8988T (cell line): ENCODE results near the gene NCAPD3.
A peak's percentile ranks its signal among the peaks of the same experiment; 100 is the strongest.
"Not testable (repeated sequence)": the region's sequence is repeated elsewhere in the genome, so short reads cannot be mapped to it uniquely, and the experiment has no call there.

Experiments
- DNase-seq: peaks from one replicate; pipeline ENCODE4 v3.0.0; 2011

NCAPD3 gene

GRCh38 chr11:134223836-134224709, at the start of gene NCAPD3, which contains the start of gene VPS26B:
Gene NCAPD3, minus strand, starts transcription at chr11:134223967. Its CDS starts 41 bp downstream, at chr11:134223926.
Gene VPS26B, plus strand, starts transcription at chr11:134224671. Its CDS starts 452 bp downstream, at chr11:134225123.
- peak; percentile 95 for DNase-seq

- no peak for DNase-seq
Measured at GRCh38 chr11:134273317-134273712, 49.5 kb upstream of the NCAPD3 start.

- DNase-seq: no peak
Measured at GRCh38 chr11:134272381-134273316, 48.9 kb upstream of the NCAPD3 start.

GRCh38 chr11:134271978-134272377, 48.2 kb upstream of the NCAPD3 start:
- no peak for DNase-seq

GRCh38 chr11:134270250-134270714, 46.5 kb upstream of the NCAPD3 start:
- peak; percentile 86 for DNase-seq

GRCh38 chr11:134267966-134268365, 44.2 kb upstream of the NCAPD3 start:
- DNase-seq: no peak

GRCh38 chr11:134267461-134267860, 43.7 kb upstream of the NCAPD3 start:
- DNase-seq: no peak

- DNase-seq: no peak
Measured at GRCh38 chr11:134266841-134267251, 43.1 kb upstream of the NCAPD3 start.

- DNase-seq: no peak
Measured at GRCh38 chr11:134266440-134266839, 42.7 kb upstream of the NCAPD3 start.

- no peak for DNase-seq
Measured at GRCh38 chr11:134264966-134265764, 41.4 kb upstream of the NCAPD3 start.

- DNase-seq: peak; percentile 69
Measured at GRCh38 chr11:134261626-134262488, 38.1 kb upstream of the NCAPD3 start.

GRCh38 chr11:134260983-134261382, 37.2 kb upstream of the NCAPD3 start:
- DNase-seq: no peak

GRCh38 chr11:134260503-134260902, 36.7 kb upstream of the NCAPD3 start:
- DNase-seq: no peak

GRCh38 chr11:134258577-134258976, 34.8 kb upstream of the NCAPD3 start:
- no peak for DNase-seq

GRCh38 chr11:134257101-134257500, 33.3 kb upstream of the NCAPD3 start:
- no peak for DNase-seq

GRCh38 chr11:134255184-134255561, 31.4 kb upstream of the NCAPD3 start:
- DNase-seq: not testable (repeated sequence)

- DNase-seq: no peak
Measured at GRCh38 chr11:134254433-134255183, 30.8 kb upstream of the NCAPD3 start.

- DNase-seq: peak; percentile 96
Measured at GRCh38 chr11:134253188-134253993, 29.6 kb upstream of the NCAPD3 start, which contains the start of the genes ACAD8 and THYN1. Gene ACAD8, plus strand, starts transcription at chr11:134253568. Its CDS starts 33 bp downstream, at chr11:134253601. Gene THYN1, minus strand, starts transcription at chr11:134253352. Its CDS starts 470 bp downstream, at chr11:134252882.
